Spleen (tissue), 7 donors: ENCODE data around the gene PRKG2.

Experiments used
- POLR2A ChIP-seq, 3 donors: fragments of 450-650 bp; IDR thresholded peaks; one replicate each; pipeline ENCODE4 v1.5.1; 2017; ENCODE audit warnings: antibody characterized with exemption in 3 of 3, mild to moderate bottlenecking in 1 of 3
- POLR2AphosphoS5 ChIP-seq, 3 donors: sonication (generic); formaldehyde crosslinking; IDR thresholded peaks; one replicate each; pipeline ENCODE4 v1.5.1; 2017; ENCODE audit warnings: antibody characterized with exemption in 3 of 3
- TF ChIP-seq, protein P1 (sequence below), 11 experiments: fragments of 200-600 bp in 7 of 11; fragments of 450-650 bp in 4 of 11; sonication (generic) in 4 of 11; IDR thresholded peaks in 8 of 11; conservative IDR thresholded peaks in 3 of 11; 1 replicate in 7 of 11; 2 replicates in 4 of 11; pipeline versions ENCODE4 v1.4.0 to v1.8.0; 2016 to 2021; ENCODE audit warnings: antibody characterized with exemption in 11 of 11, inconsistent platforms in 4 of 11, mild to moderate bottlenecking in 1 of 11
- donor health status: DM: no; HTN: no; CAD: no; lungs with moderate emphysema.
- donor health status: DM: no; HTN: no; CAD: no.
- donor health status: DM: no; HTN: no; CAD: no.

- TF ChIP-seq POLR2A (IDR thresholded peaks at IDR 0.05) (no peak), POLR2AphosphoS5 (IDR thresholded peaks at IDR 0.05) (no peak)
- TF ChIP-seq, protein P1, sequence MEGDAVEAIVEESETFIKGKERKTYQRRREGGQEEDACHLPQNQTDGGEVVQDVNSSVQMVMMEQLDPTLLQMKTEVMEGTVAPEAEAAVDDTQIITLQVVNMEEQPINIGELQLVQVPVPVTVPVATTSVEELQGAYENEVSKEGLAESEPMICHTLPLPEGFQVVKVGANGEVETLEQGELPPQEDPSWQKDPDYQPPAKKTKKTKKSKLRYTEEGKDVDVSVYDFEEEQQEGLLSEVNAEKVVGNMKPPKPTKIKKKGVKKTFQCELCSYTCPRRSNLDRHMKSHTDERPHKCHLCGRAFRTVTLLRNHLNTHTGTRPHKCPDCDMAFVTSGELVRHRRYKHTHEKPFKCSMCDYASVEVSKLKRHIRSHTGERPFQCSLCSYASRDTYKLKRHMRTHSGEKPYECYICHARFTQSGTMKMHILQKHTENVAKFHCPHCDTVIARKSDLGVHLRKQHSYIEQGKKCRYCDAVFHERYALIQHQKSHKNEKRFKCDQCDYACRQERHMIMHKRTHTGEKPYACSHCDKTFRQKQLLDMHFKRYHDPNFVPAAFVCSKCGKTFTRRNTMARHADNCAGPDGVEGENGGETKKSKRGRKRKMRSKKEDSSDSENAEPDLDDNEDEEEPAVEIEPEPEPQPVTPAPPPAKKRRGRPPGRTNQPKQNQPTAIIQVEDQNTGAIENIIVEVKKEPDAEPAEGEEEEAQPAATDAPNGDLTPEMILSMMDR (IDR thresholded peaks at IDR 0.05 in 8 of 11, conservative IDR thresholded peaks at IDR 0.05 in 3 of 11) = no peak
Measured at GRCh38 chr4:81250430-81250829, 35.4 kb upstream of the PRKG2 start.
